ENCODE measurements around the gene BICD1.
"Not testable (repeated sequence)": the region's sequence is repeated elsewhere in the genome, so short reads cannot be mapped to it uniquely, and the experiment has no call there.

BICD1 gene

DNA sequence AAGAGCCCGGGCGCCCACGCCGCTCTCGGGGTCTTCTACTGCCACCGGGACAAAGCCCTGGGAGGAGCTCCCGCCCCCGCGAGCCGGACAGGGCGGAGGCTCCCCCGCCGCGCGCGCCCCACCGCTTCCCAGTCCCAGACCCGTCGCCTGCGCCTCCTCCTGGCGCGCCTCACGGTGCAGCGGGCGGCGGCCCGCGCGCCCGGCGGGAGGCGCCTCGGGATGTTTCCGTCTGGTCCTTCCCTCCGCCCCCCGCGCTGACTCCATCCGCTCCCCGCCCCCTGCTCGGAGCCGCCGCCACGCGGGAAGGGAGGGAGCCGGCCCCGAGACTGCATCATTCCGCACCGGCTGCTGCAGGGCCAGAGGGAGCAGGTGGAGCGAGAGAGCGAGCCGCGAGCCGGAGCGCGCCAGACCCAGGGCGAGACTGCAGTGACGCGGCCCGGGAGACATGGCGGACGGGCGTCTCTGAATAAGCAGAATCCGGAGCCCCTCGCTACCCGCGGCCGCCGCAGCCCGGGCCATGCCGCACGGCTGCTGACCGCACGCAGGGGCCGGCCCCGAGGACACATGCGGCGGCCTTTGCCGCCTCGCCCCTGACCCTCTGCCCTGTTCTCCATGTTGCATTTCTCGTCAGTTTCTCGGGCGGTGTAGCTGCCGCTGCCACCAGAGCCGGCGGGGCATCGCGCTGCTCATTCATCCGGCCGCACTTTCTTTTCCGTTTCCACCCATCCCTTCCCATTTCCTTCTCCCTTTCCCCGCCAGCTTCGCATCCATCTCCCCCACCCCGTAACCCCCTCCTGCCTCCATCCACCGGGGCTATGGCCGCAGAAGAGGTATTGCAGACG lies at the start of gene BICD1:
TSS of gene BICD1 (plus strand) at position 331 of the 842 bp plus-strand sequence. CDS start at position 816, 485 bp downstream.
- peak; percentile 72 for DNase-seq

DNA sequence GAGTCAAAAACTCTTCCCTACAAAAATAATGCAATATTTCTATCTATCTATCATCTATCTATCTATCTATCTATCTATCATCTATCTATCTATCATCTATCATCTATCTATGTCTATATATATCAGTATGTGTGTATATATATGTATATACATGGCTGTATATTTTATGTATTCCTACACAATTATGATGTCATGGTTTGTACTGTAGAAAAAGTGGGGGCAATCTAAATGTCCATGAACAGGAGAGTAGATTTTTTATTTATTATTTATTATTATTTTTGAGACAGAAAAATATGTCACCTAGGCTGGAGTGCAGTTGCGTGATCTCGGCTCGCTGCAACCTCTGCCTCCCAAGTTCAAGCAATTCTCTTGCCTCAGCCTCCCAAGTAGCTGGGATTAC lies 45.6 kb upstream of the BICD1 start:
- no peak for DNase-seq

DNA sequence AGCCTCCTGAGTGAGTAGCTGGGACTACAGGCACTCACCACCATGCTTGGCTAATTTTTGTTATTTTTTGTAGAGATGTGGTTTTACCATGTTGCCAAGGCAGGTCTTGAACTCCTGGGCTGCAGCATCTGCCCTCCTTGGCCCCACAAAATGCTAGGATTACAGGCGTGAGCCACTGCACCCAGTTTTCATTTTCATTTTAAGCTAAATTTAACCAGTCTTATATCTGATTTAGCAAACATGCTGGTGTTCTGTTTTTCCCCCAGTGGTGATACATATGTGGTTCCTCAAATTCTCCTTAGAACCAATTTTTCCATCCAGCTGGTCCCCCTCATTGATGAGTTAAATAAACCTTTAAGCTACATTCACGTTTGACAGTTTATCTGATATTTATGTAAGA lies 43.8 kb upstream of the BICD1 start:
- DNase-seq, result no peak

DNA sequence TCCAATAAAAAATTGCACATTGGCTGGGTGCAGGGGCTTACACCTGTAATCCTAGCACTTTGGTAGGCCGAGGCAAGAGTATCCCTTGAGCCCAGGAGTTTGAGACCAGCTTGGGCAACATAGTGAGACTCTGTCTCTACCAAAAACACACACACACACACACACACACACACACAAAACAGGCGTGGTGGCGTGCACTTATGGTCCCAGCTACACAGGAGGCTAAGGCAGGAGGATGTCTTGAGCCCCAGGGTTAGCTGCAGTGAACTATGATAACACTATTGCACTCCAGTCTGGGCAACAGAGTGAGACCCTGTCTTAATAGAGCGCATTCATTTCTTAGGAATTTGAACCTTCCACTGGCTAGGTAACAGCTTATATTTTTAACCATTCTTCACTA lies 42.9 kb upstream of the BICD1 start:
- DNase-seq, result no peak

DNA sequence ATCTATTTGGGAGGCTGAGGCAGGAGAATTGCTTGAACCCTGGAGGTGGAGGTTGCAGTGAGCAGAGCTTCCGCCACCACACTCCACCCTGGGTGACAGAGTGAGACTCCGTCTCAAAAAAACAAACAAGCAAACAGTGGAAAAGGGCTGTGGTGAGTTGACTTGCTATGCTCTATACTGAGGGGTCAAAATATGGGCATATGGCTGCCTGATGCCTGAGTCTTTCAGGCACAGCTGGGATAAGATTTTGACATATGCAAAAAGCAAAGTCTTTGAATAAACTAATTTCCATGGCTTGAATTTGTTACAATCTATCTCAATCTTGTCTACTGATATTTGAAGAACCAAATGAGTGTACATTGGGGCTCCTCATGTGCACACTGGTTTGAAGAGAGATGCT lies 40.4 kb upstream of the BICD1 start:
- DNase-seq, result no peak

DNA sequence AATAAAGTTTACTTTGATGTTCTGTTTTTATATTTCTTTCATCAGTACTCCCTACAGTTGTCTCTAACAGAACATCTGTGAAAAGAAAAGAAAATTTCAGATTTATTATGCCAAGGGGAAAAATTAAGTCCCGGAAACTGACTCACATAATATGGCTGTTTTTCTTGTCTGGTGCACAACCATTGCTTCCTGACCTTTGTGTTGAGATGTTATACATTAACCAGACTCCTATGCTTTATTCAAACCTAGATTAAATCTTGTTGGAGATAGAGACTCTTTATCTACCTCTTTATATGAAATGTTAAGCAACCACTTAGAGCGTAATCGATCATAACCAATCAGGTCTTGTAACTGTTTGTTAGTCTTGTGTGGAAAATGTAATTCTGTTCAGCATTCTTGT lies 37.6 kb upstream of the BICD1 start:
- no peak for DNase-seq

DNA sequence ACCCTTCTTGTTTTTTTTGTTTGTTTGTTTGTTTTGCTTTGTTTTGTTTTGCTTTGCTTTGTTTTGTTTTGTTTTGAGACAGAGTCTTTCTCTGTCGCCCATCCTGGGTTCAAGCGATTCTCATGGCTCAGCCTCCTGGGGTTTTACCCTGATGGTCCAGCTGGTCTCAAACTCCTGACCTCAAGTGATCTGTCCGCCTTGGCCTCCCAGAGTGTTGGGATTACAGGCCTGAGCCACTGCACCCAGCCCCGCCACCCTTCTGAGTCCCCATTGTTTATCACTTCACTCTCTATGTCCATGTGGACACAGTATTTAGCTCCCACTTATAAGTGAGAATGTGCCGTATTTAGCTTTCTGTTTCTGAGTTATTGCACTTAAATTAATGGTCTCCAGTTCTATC lies 36.9 kb upstream of the BICD1 start:
- no peak for DNase-seq

DNA sequence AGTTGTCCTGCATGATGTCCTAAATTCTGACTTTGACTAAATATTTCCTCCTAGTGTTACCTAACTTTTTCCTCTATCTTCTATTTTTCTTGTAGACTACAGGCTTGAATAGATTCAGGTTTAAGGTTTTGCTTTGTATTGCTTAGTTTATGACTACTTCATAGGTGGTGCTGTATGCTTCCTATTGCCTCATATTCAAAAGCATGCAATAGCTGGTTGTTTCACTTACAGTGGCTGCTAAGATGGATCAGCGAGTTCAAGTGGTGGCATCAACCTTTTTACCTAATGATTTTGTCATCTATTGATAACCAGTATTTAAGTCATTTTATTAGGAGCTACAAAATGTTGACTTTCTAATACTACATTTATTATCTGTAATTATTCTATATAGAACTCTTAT lies 36.3 kb upstream of the BICD1 start:
- no peak for DNase-seq

DNA sequence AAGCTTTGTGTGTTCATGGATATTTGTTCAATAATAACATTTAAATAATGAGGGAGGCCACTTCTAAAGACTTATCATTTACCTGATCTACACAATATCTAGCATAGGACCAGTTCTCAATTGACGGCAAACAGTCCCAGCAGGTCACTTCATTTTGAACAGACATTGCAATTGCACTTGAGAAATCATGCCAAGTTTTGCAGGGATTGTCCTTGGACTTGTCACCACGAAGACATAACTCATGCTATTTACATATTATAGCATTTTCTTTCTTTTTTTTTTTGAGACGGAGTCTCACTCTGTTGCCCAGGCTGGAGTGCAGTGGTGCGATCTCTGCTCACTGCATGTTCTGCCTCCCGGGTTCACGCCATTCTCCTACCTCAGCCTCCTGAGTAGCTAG lies 34.5 kb upstream of the BICD1 start:
- no peak for DNase-seq

DNA sequence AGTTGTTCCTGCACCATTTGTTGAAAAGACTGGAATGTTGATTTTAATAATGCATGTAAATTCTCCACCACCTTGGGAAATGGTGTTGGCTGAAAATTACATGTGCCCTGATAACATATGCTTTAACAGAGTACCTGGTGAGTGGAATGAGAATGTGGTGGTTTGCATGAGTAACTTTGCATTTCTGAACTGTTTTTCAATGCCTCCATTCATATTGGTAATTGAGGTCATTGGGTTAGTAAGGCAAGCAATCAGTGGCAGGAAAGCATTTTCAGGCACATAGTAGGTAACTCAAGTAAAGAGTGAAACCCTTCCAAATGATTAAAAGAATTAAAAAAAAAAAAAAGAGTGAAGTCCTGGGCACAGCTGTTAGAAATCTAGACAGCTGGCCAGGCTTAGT lies 32.2 kb upstream of the BICD1 start:
- no peak for DNase-seq

DNA sequence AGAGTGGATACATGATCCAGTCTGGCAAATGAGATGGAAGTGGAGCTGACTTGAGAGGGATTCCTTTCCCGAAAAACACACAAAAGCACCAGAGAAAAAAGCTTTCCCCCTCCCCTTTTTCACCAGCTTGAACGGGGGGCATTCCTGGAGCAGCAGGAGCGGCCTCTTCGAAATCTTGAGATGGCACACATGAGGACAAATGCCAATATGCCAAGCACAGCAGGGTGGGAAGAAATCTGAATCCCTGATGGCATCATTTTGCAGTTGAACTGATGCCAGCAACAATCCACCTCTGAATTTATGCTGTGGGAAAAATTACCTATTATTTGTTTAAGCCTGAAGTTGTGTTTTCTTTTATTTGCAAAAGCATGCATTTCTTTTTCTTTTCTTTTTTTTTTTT lies 29.7 kb upstream of the BICD1 start:
- no peak for DNase-seq

DNA sequence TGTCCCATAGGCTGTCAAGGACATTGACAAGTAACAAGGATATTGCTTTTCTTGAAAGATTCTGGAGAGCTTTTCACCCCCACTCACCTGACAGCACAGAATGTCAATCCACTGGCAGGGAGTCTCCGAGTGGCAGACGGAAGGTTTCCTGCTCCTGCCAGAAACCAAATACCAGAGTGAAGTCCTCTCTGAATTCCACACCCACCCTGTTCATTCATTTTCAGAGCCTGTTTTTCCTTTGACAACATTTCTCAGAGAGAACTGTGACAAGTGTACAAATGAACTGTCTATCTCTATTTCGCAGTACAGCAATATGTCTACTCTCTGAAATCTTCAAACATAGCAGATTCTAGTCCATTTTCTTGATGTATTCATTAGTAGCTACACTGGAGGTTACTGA lies 26.2 kb upstream of the BICD1 start:
- no peak for DNase-seq

DNA sequence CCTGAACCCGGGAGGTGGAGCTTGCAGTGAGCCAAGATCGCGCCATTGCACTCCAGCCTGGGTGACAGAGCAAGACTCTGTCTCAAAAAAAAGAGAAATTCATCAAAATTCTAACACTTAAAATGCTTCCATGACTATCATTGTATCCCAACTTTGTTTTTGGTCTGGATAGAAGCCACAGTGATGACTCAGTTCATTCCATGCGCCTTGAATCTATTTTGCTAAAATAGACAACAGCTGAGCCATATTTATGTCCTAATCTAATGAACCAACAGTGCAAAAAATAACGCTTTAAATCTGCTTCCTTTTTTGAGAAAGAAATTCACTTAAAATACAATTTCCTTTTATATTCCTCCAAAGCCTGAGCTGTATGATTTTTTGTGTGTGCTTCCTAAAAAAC lies 23.2 kb upstream of the BICD1 start:
- no peak for DNase-seq

DNA sequence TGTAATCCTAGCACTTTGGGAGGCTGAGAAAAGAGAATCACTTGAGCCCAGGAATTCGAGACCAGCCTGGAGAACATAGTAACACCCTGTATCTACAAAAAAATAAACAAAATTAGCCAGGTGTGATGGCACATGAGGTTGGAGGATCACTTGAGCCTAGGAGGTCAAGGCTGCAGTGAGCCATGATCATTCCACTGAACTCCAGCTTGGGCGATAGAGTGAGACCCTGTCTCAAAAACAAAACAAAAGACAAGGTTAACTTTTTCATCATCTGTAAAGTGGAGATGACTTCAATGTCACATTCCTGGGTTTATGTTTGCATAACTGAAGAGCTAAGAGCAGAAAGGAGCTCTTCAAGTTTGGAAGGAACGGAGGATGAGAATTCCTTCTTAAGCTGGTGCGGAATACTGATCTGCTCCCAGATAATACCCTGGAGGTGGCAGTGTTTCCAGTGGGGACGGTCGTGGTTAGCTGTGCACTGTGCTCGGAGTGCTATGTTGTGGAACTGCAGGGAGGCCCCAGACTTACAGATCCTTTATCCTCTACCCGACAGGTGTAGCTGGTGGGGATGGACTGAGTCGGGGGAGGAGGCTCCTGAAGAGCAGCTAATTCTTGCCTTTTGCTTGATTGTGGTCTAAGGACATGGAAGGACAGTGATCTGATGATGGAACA lies 22.5 kb upstream of the BICD1 start:
- DNase-seq, result no peak

DNA sequence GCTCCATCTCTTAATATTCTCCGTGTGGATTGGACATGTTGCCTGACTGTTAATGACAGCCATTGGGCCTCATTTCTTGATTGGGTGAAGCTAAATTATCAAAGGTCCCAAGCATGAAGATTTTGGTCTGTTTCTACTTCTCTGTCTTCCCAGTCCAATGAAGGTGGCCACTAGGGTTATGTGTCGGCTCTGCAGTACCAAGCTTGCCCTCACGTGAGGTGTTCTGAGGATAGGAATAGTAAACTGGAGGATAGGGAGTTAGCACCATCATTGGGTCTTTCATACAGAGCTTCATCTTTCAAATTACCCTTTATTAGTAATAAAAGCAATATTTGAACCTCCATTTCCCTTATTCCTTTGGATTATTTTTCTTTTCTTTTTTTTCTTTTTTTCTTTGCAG lies 21.9 kb upstream of the BICD1 start:
- no peak for DNase-seq

DNA sequence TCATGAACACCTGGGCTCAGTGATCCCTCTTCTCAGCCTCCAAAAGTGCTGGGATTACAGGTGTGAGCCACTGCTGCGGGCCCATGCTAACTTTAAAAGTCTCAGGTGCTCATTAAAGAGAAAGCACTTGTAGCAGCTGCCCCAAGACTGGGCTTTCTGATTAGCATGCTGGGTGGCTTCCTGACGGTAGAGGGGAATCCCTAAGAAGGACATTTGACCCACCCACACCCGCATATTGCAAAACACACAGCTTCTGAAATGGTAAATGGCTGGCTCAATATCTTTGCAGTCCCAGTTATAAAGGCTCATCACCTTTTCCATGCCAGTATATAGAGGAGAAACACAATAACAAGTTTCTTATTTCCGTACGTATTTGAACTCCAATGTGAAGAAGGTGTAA lies 19.3 kb upstream of the BICD1 start:
- DNase-seq, result no peak

DNA sequence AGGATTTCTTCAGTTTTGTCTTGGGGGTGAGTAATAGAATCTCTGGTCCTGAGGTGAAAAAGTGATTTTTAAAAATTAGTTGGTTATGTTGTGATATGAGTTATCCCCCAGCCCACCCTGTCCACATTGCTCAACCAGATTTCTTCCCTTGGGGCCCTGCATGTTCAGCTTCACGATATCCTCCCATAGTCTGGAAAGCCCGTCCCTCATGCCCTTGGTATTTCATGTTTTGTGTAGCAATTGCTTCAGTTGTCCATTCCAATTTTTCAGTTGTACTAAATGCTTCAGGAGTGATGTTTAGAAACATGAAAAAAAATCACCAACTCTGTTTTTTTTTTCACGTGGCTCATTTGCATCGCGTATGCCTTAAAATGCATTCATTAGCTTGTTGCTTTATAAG lies 17.5 kb upstream of the BICD1 start:
- no peak for DNase-seq

DNA sequence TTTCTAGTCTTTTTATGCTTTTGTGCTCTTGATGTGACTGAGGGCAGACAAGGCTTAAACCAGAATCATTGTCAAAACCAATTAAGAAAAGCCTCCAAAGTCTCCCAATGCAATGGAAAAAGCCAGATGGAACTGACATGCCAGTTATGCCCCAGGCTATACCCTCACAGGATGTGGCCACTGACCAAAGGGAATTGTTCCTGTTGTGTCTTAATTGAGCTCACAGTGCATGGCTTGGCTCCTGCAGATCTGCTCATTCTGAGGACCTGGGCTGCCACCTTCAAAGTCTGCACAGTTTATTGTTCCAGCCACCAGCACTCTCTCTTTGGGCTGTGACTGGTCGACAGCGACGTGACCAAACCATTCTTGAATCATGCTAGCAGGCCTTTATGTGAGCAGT lies 17.1 kb upstream of the BICD1 start:
- DNase-seq, result no peak

DNA sequence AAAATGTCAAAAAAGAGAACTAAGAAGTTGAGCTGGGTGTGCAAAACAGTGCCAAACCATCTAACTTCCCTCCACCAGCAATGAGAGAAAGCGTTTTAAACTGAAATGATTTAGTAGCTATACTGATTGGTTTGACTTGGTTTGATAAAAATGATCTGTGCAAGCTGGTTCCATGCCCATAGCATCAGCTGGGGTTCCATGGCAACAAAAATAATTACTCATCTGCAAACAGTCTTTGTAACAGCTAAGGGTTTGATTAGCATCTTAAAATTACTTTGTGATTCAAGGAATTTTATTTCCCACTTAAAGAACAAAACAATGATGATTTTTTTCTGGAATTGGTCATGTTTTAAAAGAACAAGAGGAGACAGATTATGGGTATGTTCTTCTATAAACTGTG lies 15.0 kb upstream of the BICD1 start:
- no peak for DNase-seq

DNA sequence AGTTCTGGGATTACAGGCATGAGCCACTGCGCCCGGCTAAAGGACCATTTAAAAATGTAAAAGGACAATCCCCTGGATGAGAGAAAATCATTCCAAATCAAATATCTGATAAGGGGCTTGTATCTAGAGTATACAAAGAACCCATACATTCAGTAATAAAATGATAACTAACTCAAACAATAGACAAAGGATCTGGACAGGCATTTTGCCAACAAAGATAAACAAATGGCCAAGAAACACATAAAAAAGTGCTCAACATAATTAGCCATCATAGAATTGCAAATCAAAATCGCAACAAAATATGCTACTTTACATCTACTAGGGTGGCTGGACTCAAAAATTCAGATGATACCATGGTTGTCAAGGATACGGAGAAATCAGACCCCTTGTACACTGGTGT lies 8.5 kb upstream of the BICD1 start:
- DNase-seq, result no peak

DNA sequence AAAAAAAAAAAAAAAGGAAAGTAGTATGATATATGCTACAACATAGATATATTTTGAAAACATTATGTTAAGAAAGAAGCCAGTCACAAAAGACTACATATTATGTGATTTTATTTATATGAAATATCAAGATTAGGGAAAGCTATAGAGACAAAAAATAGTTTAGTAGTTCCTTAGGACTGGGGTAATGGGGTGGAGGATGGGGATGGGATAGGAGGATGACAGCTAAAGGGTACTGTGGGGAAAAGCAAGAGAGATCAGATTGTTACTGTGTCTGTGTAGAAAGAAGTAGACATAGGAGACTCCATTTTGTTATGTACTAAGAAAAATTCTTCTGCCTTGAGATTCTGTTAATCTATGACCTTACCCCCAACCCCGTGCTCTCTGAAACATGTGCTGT lies 7.4 kb upstream of the BICD1 start:
- DNase-seq, result not testable (repeated sequence)

DNA sequence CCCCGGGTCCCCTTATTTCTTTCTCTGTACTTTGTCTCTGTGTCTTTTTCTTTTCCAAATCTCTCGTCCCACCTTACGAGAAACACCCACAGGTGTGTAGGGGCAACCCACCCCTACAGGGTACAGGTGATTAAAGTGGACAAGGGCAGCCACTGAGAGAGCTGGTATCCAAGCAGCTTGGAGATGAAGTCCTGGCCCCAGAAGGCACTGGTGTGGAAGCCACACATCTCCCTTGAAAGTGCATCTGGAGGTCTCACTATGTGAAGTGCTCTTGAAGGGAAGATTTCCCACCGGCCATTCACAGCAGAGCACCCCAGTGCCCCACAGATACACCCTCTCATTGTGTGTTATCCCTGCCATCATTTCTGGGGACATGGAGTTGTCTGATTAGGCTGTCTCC lies 6.3 kb upstream of the BICD1 start:
- no peak for DNase-seq

DNA sequence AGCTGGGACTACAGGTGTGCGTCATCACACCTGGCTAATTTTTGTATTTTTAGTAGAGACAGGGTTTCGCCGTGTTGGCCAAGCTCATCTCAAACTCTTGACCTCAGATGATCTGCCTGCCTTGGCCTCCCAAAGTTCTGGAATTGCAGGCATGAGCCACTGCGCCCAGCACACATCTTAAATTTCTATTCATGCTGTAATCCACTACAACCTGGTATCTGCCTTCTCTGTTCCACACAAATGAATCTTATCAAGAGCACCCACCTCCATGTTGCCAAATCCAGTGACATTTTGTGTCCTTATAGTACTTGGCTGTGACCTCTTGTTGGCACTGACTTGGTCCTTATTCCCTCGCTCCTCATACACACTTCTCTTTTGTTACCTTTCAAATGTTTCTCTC lies 5.8 kb upstream of the BICD1 start:
- DNase-seq, result no peak

DNA sequence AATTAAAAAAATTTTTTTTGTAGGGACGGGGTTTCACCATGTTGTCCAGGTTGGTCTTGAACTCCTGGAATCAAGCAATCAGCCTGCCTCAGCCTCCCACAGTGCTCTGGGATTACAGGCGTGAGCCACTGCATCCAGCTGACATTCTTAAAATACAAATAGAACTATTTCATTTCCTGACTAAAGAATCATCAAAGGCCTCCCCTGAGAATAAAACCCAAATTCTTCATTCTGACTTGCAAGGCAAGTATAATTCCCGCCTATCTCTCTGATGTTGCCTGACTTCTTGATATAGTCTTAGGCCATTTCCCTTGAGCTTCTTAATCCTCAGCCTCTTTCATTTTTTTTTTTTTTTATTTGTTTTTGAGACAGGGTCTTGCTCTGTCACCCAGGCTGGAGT lies 4.4 kb upstream of the BICD1 start:
- no peak for DNase-seq
